Neural cell (in vitro differentiated cells): Measurements from ENCODE around the gene LRBA. TPM values are rescaled to one million over a fixed set of nuclear protein-coding genes. Genes with fewer than 3 reads are reported as not detected.
A peak's percentile ranks its signal among the peaks of the same experiment; 100 is the strongest.

Source experiments
- H2AFZ ChIP-seq: fragments of 200-600, 300-800 bp; sonication (generic), shearing (Covaris generic); 2 replicates; pipeline ENCODE4 v1.6.0; 2014; ENCODE audit warnings: low read depth, mild to moderate bottlenecking, antibody characterized with exemption, low read length, moderate library complexity
- H3F3A ChIP-seq: fragments of 200-600 bp; shearing (Covaris generic); 2 replicates; pipeline ENCODE4 v1.6.1; 2016; ENCODE audit warnings: mild to moderate bottlenecking, moderate library complexity, mixed read lengths, antibody characterized with exemption, low read length; ENCODE audit not compliant: insufficient read depth, poor library complexity, severe bottlenecking
- H3K27ac ChIP-seq: fragments of 200-600, 300-800 bp; sonication (generic), shearing (Covaris generic); 2 replicates; pipeline ENCODE4 v1.5.1; 2014; ENCODE audit warnings: mild to moderate bottlenecking, low read length, moderate library complexity
- H3K27me3 ChIP-seq: fragments of 300-800, 200-600 bp; sonication (generic), shearing (Covaris generic); 2 replicates; pipeline ENCODE4 v1.6.0; 2014; ENCODE audit warnings: mild to moderate bottlenecking, low read depth, low read length, moderate library complexity; ENCODE audit not compliant: insufficient read depth
- H3K36me3 ChIP-seq: fragments of 300-800, 200-600 bp; sonication (generic), shearing (Covaris generic); 2 replicates; pipeline ENCODE4 v1.5.1; 2014; ENCODE audit warnings: mild to moderate bottlenecking, antibody characterized with exemption, low read length, moderate library complexity; ENCODE audit not compliant: insufficient read depth
- H3K4me2 ChIP-seq: fragments of 300-800, 200-600 bp; sonication (generic), shearing (Covaris generic); 2 replicates; pipeline ENCODE4 v1.6.0; 2014; ENCODE audit warnings: mild to moderate bottlenecking, low read length
- H3K4me3 ChIP-seq: fragments of 300-800, 200-600 bp; sonication (generic), shearing (Covaris generic); 2 replicates; pipeline ENCODE4 v1.5.1; 2014; ENCODE audit warnings: mild to moderate bottlenecking, low read length, moderate library complexity
- H3K79me2 ChIP-seq: fragments of 200-600 bp; shearing (Covaris generic); replicated peaks from 2 replicates; pipeline ENCODE4 v1.6.0; 2014; ENCODE audit warnings: mild to moderate bottlenecking, low read length, moderate library complexity; ENCODE audit not compliant: insufficient read depth
- H3K9ac ChIP-seq: fragments of 300-800, 200-600 bp; sonication (generic), shearing (Covaris generic); 2 replicates; pipeline ENCODE4 v1.6.1; 2016; ENCODE audit warnings: mild to moderate bottlenecking, low read length, mixed read lengths
- H3K9me2 ChIP-seq: fragments of 200-600 bp; shearing (Covaris generic); 2 replicates; pipeline ENCODE4 v1.6.1; 2016; ENCODE audit warnings: mild to moderate bottlenecking, low read length, mixed read lengths; ENCODE audit not compliant: insufficient read depth
- H3K9me3 ChIP-seq: fragments of 200-600, 300-800 bp; sonication (generic), shearing (Covaris generic); 2 replicates; pipeline ENCODE4 v1.6.1; 2016; ENCODE audit warnings: mild to moderate bottlenecking, mixed run types, low read length, moderate library complexity, mixed read lengths
- H4K20me1 ChIP-seq: fragments of 200-600 bp; shearing (Covaris generic); 2 replicates; pipeline ENCODE4 v1.6.1; 2016; ENCODE audit warnings: mild to moderate bottlenecking, mixed run types; ENCODE audit not compliant: insufficient read depth
- EP300 ChIP-seq: fragments of 450-650 bp; conservative IDR thresholded peaks from 2 replicates; pipeline ENCODE4 v1.6.1; 2014; ENCODE audit warnings: antibody characterized with exemption, mild to moderate bottlenecking, moderate library complexity; ENCODE audit not compliant: poor library complexity, severe bottlenecking
- EZH2 ChIP-seq: fragments of 200-600, 300-800 bp; shearing (Covaris generic), sonication (generic); IDR thresholded peaks from 2 replicates; pipeline ENCODE4 v1.6.1; 2014; ENCODE audit warnings: antibody characterized with exemption, low read length, borderline replicate concordance, mild to moderate bottlenecking; ENCODE audit not compliant: insufficient read depth, poor library complexity, severe bottlenecking
- POLR2AphosphoS5 ChIP-seq: IDR thresholded peaks from 2 replicates; pipeline ENCODE4 v1.6.1; 2012
- RAD21 ChIP-seq: fragments of 450-650 bp; conservative IDR thresholded peaks from 2 replicates; pipeline ENCODE4 v1.6.1; 2014; ENCODE audit warnings: antibody characterized with exemption, mild to moderate bottlenecking, moderate library complexity
- REST ChIP-seq: IDR thresholded peaks from 2 replicates; pipeline ENCODE4 v1.6.1; 2012; ENCODE audit warnings: borderline replicate concordance
- TAF1 ChIP-seq: IDR thresholded peaks from 2 replicates; pipeline ENCODE4 v1.6.1; 2012; ENCODE audit warnings: low read depth
- polyA plus RNA-seq: library from polyadenylated mRNA; depleted of rRNA; stranded (reverse); fragments of >200 nt; gene quantifications from 2 replicates; pipeline ENCODE4 v1.2.3, GENCODE V29; 2014
- TF ChIP-seq, protein P1 (sequence below): fragments of 450-650 bp; IDR thresholded peaks from 2 replicates; pipeline ENCODE4 v1.5.1; 2014; ENCODE audit warnings: antibody characterized with exemption, mild to moderate bottlenecking, moderate library complexity; ENCODE audit not compliant: poor library complexity, severe bottlenecking

LRBA gene
- polyA plus RNA-seq, 1 donor from 2014 or later = 7.1 TPM

DNA sequence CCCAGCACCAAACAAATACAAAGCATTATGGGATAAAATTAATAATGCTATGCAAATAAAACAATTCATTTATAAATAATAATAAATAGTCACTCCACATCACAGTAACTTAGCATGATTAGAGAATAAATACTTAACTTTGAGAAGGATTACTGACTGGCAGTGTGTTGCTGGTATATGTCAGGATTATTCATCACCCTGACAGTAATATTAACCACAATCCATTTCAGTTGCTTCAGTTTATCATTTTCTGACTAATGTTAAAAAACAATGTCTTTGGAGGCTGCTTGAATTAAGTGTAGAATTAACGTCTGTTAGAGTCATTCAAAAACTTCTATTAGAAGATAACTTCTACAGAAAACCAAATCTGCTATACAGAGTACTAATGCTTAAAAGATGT, 557.3 kb downstream of the LRBA start:
- no peaks in the 10 kb centered on the region for H3F3A ChIP-seq
- H3K27ac ChIP-seq = no peak overlapping the region
- H4K20me1 ChIP-seq = no peaks in the 10 kb centered on the region
- H3K9ac ChIP-seq = no peak overlapping the region
- no peaks in the 10 kb centered on the region for H3K9me2 ChIP-seq
- H3K27me3 ChIP-seq = no peaks in the 10 kb centered on the region
- no peak overlapping the region for H3K4me2 ChIP-seq
- no peaks in the 10 kb centered on the region for H3K36me3 ChIP-seq
- H3K79me2 ChIP-seq = no peaks in the 10 kb centered on the region
- peak; percentile 58 for TF ChIP-seq POLR2AphosphoS5
- TF ChIP-seq EP300 = peak; percentile 47
- TF ChIP-seq EZH2 = no peak
- no peak overlapping the region for H3K4me3 ChIP-seq
- H3K9me3 ChIP-seq = no peaks in the 10 kb centered on the region
- H2AFZ ChIP-seq = no peak overlapping the region

DNA sequence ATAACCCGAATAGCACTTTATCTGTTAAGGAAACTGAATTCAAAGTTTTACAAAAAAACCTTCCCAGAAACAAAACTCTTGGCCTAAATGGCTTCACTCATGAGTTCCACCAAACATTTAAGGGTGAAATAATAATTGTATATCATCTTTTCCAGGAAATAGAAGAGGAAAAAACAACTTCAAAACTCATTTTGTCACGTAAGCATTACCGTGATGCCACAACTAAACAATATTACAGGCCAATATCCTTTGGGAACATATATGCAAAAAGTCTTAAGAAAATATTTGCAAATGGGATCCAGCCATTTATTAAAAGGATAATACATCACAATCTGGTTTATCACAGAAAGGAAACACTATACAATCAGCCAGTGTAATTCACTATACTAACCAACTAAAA, 563.2 kb downstream of the LRBA start:
- H3K4me2 ChIP-seq = no peak overlapping the region
- TF ChIP-seq REST = no peak
- TF ChIP-seq EZH2 = no peak
- TF ChIP-seq TAF1 = no peak
- no peak for TF ChIP-seq EP300
- TF ChIP-seq RAD21 = no peak
- no peak for TF ChIP-seq POLR2AphosphoS5
- H3K4me3 ChIP-seq = no peak overlapping the region
- H3K36me3 ChIP-seq = no peaks in the 10 kb centered on the region
- H3K9ac ChIP-seq = no peak overlapping the region
- no peak overlapping the region for H3K27ac ChIP-seq
- no peaks in the 10 kb centered on the region for H4K20me1 ChIP-seq
- no peaks in the 10 kb centered on the region for H3K9me2 ChIP-seq
- no peaks in the 10 kb centered on the region for H3K9me3 ChIP-seq
- H3F3A ChIP-seq = no peaks in the 10 kb centered on the region
- no peaks in the 10 kb centered on the region for H3K27me3 ChIP-seq
- H2AFZ ChIP-seq = no peak overlapping the region
- H3K79me2 ChIP-seq = no peaks in the 10 kb centered on the region

- no peak overlapping the region for H3K27ac ChIP-seq
- TF ChIP-seq, protein P1, sequence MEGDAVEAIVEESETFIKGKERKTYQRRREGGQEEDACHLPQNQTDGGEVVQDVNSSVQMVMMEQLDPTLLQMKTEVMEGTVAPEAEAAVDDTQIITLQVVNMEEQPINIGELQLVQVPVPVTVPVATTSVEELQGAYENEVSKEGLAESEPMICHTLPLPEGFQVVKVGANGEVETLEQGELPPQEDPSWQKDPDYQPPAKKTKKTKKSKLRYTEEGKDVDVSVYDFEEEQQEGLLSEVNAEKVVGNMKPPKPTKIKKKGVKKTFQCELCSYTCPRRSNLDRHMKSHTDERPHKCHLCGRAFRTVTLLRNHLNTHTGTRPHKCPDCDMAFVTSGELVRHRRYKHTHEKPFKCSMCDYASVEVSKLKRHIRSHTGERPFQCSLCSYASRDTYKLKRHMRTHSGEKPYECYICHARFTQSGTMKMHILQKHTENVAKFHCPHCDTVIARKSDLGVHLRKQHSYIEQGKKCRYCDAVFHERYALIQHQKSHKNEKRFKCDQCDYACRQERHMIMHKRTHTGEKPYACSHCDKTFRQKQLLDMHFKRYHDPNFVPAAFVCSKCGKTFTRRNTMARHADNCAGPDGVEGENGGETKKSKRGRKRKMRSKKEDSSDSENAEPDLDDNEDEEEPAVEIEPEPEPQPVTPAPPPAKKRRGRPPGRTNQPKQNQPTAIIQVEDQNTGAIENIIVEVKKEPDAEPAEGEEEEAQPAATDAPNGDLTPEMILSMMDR = no peak
- TF ChIP-seq EP300 (no peak), REST (no peak), POLR2AphosphoS5 (no peak)
- no peaks in the 10 kb centered on the region for H3F3A ChIP-seq
- H3K36me3 ChIP-seq = no peaks in the 10 kb centered on the region
- H3K9me2 ChIP-seq = no peaks in the 10 kb centered on the region
- no peaks in the 10 kb centered on the region for H3K9me3 ChIP-seq
- no peak overlapping the region for H3K4me3 ChIP-seq
- H3K27me3 ChIP-seq = no peaks in the 10 kb centered on the region
- H3K79me2 ChIP-seq = no peaks in the 10 kb centered on the region
- no peak overlapping the region for H2AFZ ChIP-seq
- no peak overlapping the region for H3K4me2 ChIP-seq
- H3K9ac ChIP-seq = no peak overlapping the region
- no peaks in the 10 kb centered on the region for H4K20me1 ChIP-seq
These were observed 567.7 kb downstream of the LRBA start for GRCh38 chr4:150447356-150447755.
